PC-3 (cell line): ENCODE data around the gene KIAA0040. TPM values are rescaled to one million over a fixed set of nuclear protein-coding genes. Genes with fewer than 3 reads are reported as not detected.

Experiments
- ATAC-seq: fragments of 200-7000 bp; cut with Tn5 transposase; 2 replicates; pipeline ENCODE4 v1.9.1; 2020; ENCODE audit warnings: mild to moderate bottlenecking, moderate library complexity
- BruUV-seq: library from RNA; stranded (reverse); fragments of 400-500 nt; replicated peaks from 2 replicates; lab custom pipeline; 2021; lab: Mats Ljungman, UMichigan
- CTCF ChIA-PET: fragments of 300-600 bp; sonication (Branson Sonifier 250); formaldehyde crosslinking; loops from one replicate; lab custom pipeline; 2022; ENCODE audit warnings: antibody characterized with exemption; lab: Charles Lee
- POLR2A ChIA-PET: fragments of 300-600 bp; sonication (Branson Sonifier 250); formaldehyde crosslinking; loops from one replicate; lab custom pipeline; 2022; ENCODE audit warnings: antibody characterized with exemption; ENCODE audit not compliant: unreplicated experiment; lab: Charles Lee
- DNase-seq: peaks from one replicate; pipeline ENCODE4 v3.0.0-alpha.2; 2015
- H2AFZ ChIP-seq: fragments of 300-600 bp; sonication (generic); 2 replicates; pipeline ENCODE4 v1.6.0; 2016; ENCODE audit warnings: antibody characterized with exemption, low read length
- H3F3A ChIP-seq: fragments of 300-600 bp; sonication (generic); one replicate; pipeline ENCODE4 v1.6.0; 2017; ENCODE audit warnings: antibody characterized with exemption, low read length, control low read depth, mild to moderate bottlenecking; ENCODE audit not compliant: unreplicated experiment
- H3K27ac ChIP-seq: fragments of 300-600 bp; sonication (generic); 2 replicates; pipeline ENCODE4 v1.5.1; 2016; ENCODE audit warnings: mild to moderate bottlenecking, low read length
- H3K27me3 ChIP-seq: fragments of 300-600 bp; sonication (generic); 2 replicates; pipeline ENCODE4 v1.6.1; 2016; ENCODE audit warnings: low read length, mixed read lengths
- H3K36me3 ChIP-seq: fragments of 300-600 bp; sonication (generic); 2 replicates; pipeline ENCODE4 v1.6.1; 2016; ENCODE audit warnings: low read depth, mixed run types, low read length, mixed read lengths
- H3K4me1 ChIP-seq: fragments of 300-600 bp; sonication (generic); 2 replicates; pipeline ENCODE4 v1.5.1; 2016; ENCODE audit warnings: low read length; ENCODE audit not compliant: insufficient read depth
- H3K4me2 ChIP-seq: fragments of 300-600 bp; sonication (generic); 2 replicates; pipeline ENCODE4 v1.6.0; 2016; ENCODE audit warnings: low read length
- H3K4me3 ChIP-seq: fragments of 300-600 bp; sonication (generic); 2 replicates; pipeline ENCODE4 v1.5.1; 2016; ENCODE audit warnings: mild to moderate bottlenecking, low read length, mixed read lengths
- H3K79me2 ChIP-seq: fragments of 300-600 bp; sonication (generic); 2 replicates; pipeline ENCODE4 v1.6.1; 2017; ENCODE audit warnings: low read length, mixed read lengths
- H3K9ac ChIP-seq: fragments of 300-600 bp; sonication (generic); 2 replicates; pipeline ENCODE4 v1.6.0; 2016; ENCODE audit warnings: mild to moderate bottlenecking, low read length
- H3K9me2 ChIP-seq: fragments of 300-600 bp; sonication (generic); replicated peaks from 2 replicates; pipeline ENCODE4 v1.6.1; 2016; ENCODE audit warnings: mixed run types, low read length, mixed read lengths
- H3K9me3 ChIP-seq: fragments of 300-600 bp; sonication (generic); 2 replicates; pipeline ENCODE4 v1.6.1; 2016; ENCODE audit warnings: low read length, mixed read lengths
- H4K20me1 ChIP-seq: fragments of 300-600 bp; sonication (generic); 2 replicates; pipeline ENCODE4 v1.6.1; 2016; ENCODE audit warnings: low read length, mixed read lengths
- CTCF ChIP-seq: fragments of 300-600 bp; sonication (generic); conservative IDR thresholded peaks from 2 replicates; pipeline ENCODE4 v1.5.1; 2017; ENCODE audit warnings: antibody characterized with exemption, low read depth, mild to moderate bottlenecking, low read length
- EZH2 ChIP-seq: fragments of 300-600 bp; sonication (generic); IDR thresholded peaks from one replicate; pipeline ENCODE4 v1.6.1; 2017; ENCODE audit warnings: antibody characterized with exemption, mild to moderate bottlenecking, low read length; ENCODE audit not compliant: unreplicated experiment
- EZH2phosphoT487 ChIP-seq: fragments of 300-600 bp; sonication (generic); IDR thresholded peaks from 2 replicates; pipeline ENCODE4 v1.6.1; 2018; ENCODE audit warnings: mild to moderate bottlenecking, antibody characterized with exemption, low read length, borderline replicate concordance
- intact Hi-C: fragments of 100-400 bp; cut with micrococcal nuclease; formaldehyde crosslinking; loops from 2 replicates; pipeline ENCODE4 v1.9.0; 2023
- total RNA-seq: library from RNA; depleted of rRNA; stranded (reverse); fragments of >200 nt; gene quantifications from 2 replicates; pipeline ENCODE4 v1.2.3, GENCODE V29; 2014

Gene KIAA0040
- total RNA-seq, 1 experiment from 2014 or later: 17.8 TPM

GRCh38 chr1:175221557-175222175 lies 29.1 kb upstream of the KIAA0040 start:
- CTCF ChIA-PET: no interaction called here
- no peaks in the 10 kb centered on the region for H3F3A ChIP-seq
- no peaks in the 10 kb centered on the region for H3K79me2 ChIP-seq
- H2AFZ ChIP-seq: no peak overlapping the region
- intact Hi-C loops: loop anchor here (2.0 to 10.0 kb wide), 2 partner anchors 53 to 67 kb away; no protein-coding TSS in a partner anchor
- no peaks in the 10 kb centered on the region for H3K9me3 ChIP-seq
- no peaks in the 10 kb centered on the region for H4K20me1 ChIP-seq
- H3K27ac ChIP-seq: no peak overlapping the region
- no TSS peak for BruUV-seq
- TF ChIP-seq CTCF: peak; percentile 26; the same call in 1 of the 2 replicates
- TF ChIP-seq EZH2phosphoT487: no peak
- no peak for TF ChIP-seq EZH2
- no peak overlapping the region for H3K4me2 ChIP-seq
- no peaks in the 10 kb centered on the region for H3K36me3 ChIP-seq
- H3K4me3 ChIP-seq: no peak overlapping the region
- peaks cover 53% of the 10 kb centered on the region for H3K4me1 ChIP-seq
- peak; percentile 29 for DNase-seq
- no peaks in the 10 kb centered on the region for H3K27me3 ChIP-seq
- no peak for ATAC-seq
- H3K9ac ChIP-seq: no peak overlapping the region
- H3K9me2 ChIP-seq: no peaks in the 10 kb centered on the region
- POLR2A ChIA-PET: no interaction called here

GRCh38 chr1:175220853-175221556 lies 28.4 kb upstream of the KIAA0040 start:
- ChIA-PET CTCF (no interaction called here), POLR2A (no interaction called here)
- ATAC-seq: no peak
- no peak for DNase-seq
- Histone ChIP-seq H3K9me2 (no peaks in the 10 kb centered on the region), H2AFZ (no peak overlapping the region), H3K4me3 (no peak overlapping the region), H3K4me2 (no peak overlapping the region), H3F3A (no peaks in the 10 kb centered on the region), H4K20me1 (no peaks in the 10 kb centered on the region), H3K27me3 (no peaks in the 10 kb centered on the region), H3K79me2 (no peaks in the 10 kb centered on the region), H3K27ac (no peak overlapping the region), H3K9me3 (no peaks in the 10 kb centered on the region), H3K36me3 (no peaks in the 10 kb centered on the region), H3K9ac (no peak overlapping the region), H3K4me1 (peaks cover 53% of the 10 kb centered on the region)
- BruUV-seq: no TSS peak
- intact Hi-C loops: loop anchor here (2.0 to 10.0 kb wide), 2 partner anchors 54 to 66 kb away; no protein-coding TSS in a partner anchor
- TF ChIP-seq EZH2: no peak
- no peak for TF ChIP-seq EZH2phosphoT487
- no peak for TF ChIP-seq CTCF

- Histone ChIP-seq H3K27me3 (no peaks in the 10 kb centered on the region), H3K4me2 (peak overlapping the region; percentile 66), H4K20me1 (no peaks in the 10 kb centered on the region), H3K27ac (peak overlapping the region; percentile 83), H3K79me2 (no peaks in the 10 kb centered on the region), H3K4me3 (peak overlapping the region; percentile 46; the same call in 1 of the 2 replicates), H2AFZ (no peak overlapping the region), H3K9me3 (no peaks in the 10 kb centered on the region), H3K4me1 (peaks cover 53% of the 10 kb centered on the region), H3F3A (no peaks in the 10 kb centered on the region), H3K36me3 (no peaks in the 10 kb centered on the region), H3K9ac (peak overlapping the region; percentile 29; the same call in 1 of the 2 replicates), H3K9me2 (no peaks in the 10 kb centered on the region)
- CTCF ChIA-PET: no interaction called here
- ATAC-seq (no peak), DNase-seq (no peak)
- BruUV-seq: no TSS peak
- TF ChIP-seq EZH2 (no peak), EZH2phosphoT487 (no peak), CTCF (no peak)
- POLR2A ChIA-PET: no interaction called here
- intact Hi-C loops: loop anchor here (2.0 to 10.0 kb wide), 2 partner anchors 55 to 65 kb away; no protein-coding TSS in a partner anchor
Observed at GRCh38 chr1:175219774-175220173, 27.2 kb upstream of the KIAA0040 start.
